Lung (tissue), 12 donors: ENCODE measurements around the gene OCLN. TPM values are rescaled to one million over a fixed set of nuclear protein-coding genes. Genes with fewer than 3 reads are reported as not detected.

ENCODE experiments used
- ATAC-seq: fragments of 200-7000 bp; cut with Tn5 transposase; one replicate; pipeline ENCODE4 v1.9.1; 2020; ENCODE audit warnings: moderate number of reproducible peaks; ENCODE audit not compliant: insufficient read depth, low FRiP score
- DNase-seq, 3 donors: peaks; one replicate each; pipeline ENCODE4 v3.0.0-alpha.2; 2013 to 2017
- H3K27ac ChIP-seq, 2 donors: one replicate each; pipeline ENCODE4 v1.5.1; 2013; ENCODE audit warnings: mild to moderate bottlenecking in 2 of 2, moderate library complexity in 2 of 2, control low read depth in 1 of 2, inconsistent platforms in 1 of 2, low read depth in 1 of 2, low read length in 1 of 2
- H3K27me3 ChIP-seq, 3 donors: one replicate each; pipeline ENCODE4 v1.5.1; 2013; ENCODE audit warnings: low read length in 2 of 3; ENCODE audit not compliant: control insufficient read depth in 3 of 3, insufficient read depth in 3 of 3
- H3K36me3 ChIP-seq, 4 donors: one replicate each; pipeline ENCODE4 v1.5.1; 2013; ENCODE audit warnings: low read length in 4 of 4, mild to moderate bottlenecking in 1 of 4, moderate library complexity in 1 of 4; ENCODE audit not compliant: control insufficient read depth in 4 of 4, insufficient read depth in 4 of 4
- H3K4me1 ChIP-seq, 5 donors: one replicate each; pipeline ENCODE4 v1.5.1; 2013; ENCODE audit warnings: low read length in 5 of 5, mild to moderate bottlenecking in 2 of 5, moderate library complexity in 1 of 5; ENCODE audit not compliant: control insufficient read depth in 5 of 5, insufficient read depth in 5 of 5
- H3K4me3 ChIP-seq: one replicate; pipeline ENCODE4 v1.5.1; 2013; ENCODE audit warnings: mild to moderate bottlenecking, control low read depth, moderate library complexity
- H3K9ac ChIP-seq, 2 donors: one replicate each; pipeline ENCODE4 v1.5.1; 2013; ENCODE audit warnings: low read length in 2 of 2, control low read depth in 1 of 2; ENCODE audit not compliant: insufficient read depth in 1 of 2
- H3K9me3 ChIP-seq, 4 donors: one replicate each; pipeline ENCODE4 v1.5.1; 2013; ENCODE audit warnings: low read length in 3 of 4, mild to moderate bottlenecking in 1 of 4, moderate library complexity in 1 of 4; ENCODE audit not compliant: control insufficient read depth in 4 of 4, insufficient read depth in 3 of 4
- CTCF ChIP-seq: IDR thresholded peaks from 2 replicates; pipeline ENCODE4 v1.5.1; 2012; ENCODE audit warnings: mild to moderate bottlenecking; ENCODE audit errors: control extremely low read depth, extremely low read depth
- WGBS, 2 donors: extraction: QIAGEN DNeasy Blood & Tissue Kit; methylation state at CpG; one replicate each; pipeline ENCODE4 v1.1.7; 2013; 5-methylcytosine and 5-hydroxymethylcytosine counted together
- polyA plus RNA-seq, 2 donors: library from polyadenylated mRNA; stranded (reverse); fragments of 200-250 nt; gene quantifications; one replicate each; pipeline ENCODE4 v1.2.1, GENCODE V29; 2013
- total RNA-seq, 2 donors: library from RNA; depleted of rRNA in 1 of 2; stranded (reverse); fragments of >200 nt in 1 of 2; gene quantifications; one replicate each; pipeline ENCODE4 v1.2.1, GENCODE V29; 2014 to 2021
- donor health status: control.
- donor health status: control.
- donor health status: Bipolar disorder and iron deficiency.
- donor health status: healthy.
- donor health status: DM: yes; HTN: yes; CAD: no.

The OCLN gene
- total and polyA plus RNA-seq, 4 donors, result 19.7 to 129 (median 46.6) TPM

GRCh38 chr5:69489246-69489645, 3.3 kb upstream of the OCLN start:
- peaks cover 0 to 33% (median 23%) of the 10 kb centered on the region in 3 donors for H3K27me3 ChIP-seq
- TF ChIP-seq CTCF, result no peak
- H3K9me3 ChIP-seq, result no peaks in the 10 kb centered on the region
- H3K4me1 ChIP-seq, result peaks cover 0 to 17% (median 0%) of the 10 kb centered on the region in 5 donors
- no peak for DNase-seq
- H3K36me3 ChIP-seq, result no peaks in the 10 kb centered on the region
- 55 to 69% methylated on average over 4 of the region's 4 CpGs for WGBS, 2 donors
- no peak overlapping the region for H3K9ac ChIP-seq
- no peak overlapping the region for H3K27ac ChIP-seq
- ATAC-seq, result no peak
- no peak overlapping the region for H3K4me3 ChIP-seq

GRCh38 chr5:69491027-69491426, 1.6 kb upstream of the OCLN start:
- Histone ChIP-seq H3K9ac (no peak overlapping the region), H3K4me1 (peaks cover 0 to 17% (median 0%) of the 10 kb centered on the region in 5 donors)
- 53 to 81% methylated on average over 2 of the region's 2 CpGs for WGBS, 2 donors

GRCh38 chr5:69491838-69492390, 676 bp upstream of the OCLN start:
- ATAC-seq (no peak), DNase-seq (peak in 1 of 3 donors; percentile 18)
- Histone ChIP-seq H3K9ac (peak overlapping the region; percentile 25 to 58), H3K4me1 (peaks cover 0 to 20% (median 0%) of the 10 kb centered on the region in 5 donors), H3K36me3 (no peaks in the 10 kb centered on the region), H3K27ac (peak overlapping the region in 1 of 2 donors; percentile 98), H3K9me3 (no peaks in the 10 kb centered on the region), H3K4me3 (peak overlapping the region; percentile 81), H3K27me3 (peaks cover 0 to 42% (median 39%) of the 10 kb centered on the region in 3 donors)
- WGBS, 2 donors, result 12 to 25% methylated on average over 14 to 17 of the region's 17 CpGs
- no peak for TF ChIP-seq CTCF

More at GRCh38 chr5:69491027-69491426, 1.6 kb upstream of the OCLN start:
- Histone ChIP-seq H3K27ac (no peak overlapping the region), H3K27me3 (peaks cover 0 to 42% (median 39%) of the 10 kb centered on the region in 3 donors), H3K9me3 (no peaks in the 10 kb centered on the region), H3K36me3 (no peaks in the 10 kb centered on the region), H3K4me3 (no peak overlapping the region)
- no peak for DNase-seq
- TF ChIP-seq CTCF, result no peak
- ATAC-seq, result no peak
